Heart left ventricle (tissue), 16 donors: ENCODE data around the gene CERS1. TPM values are rescaled to one million over a fixed set of nuclear protein-coding genes. Genes with fewer than 3 reads are reported as not detected.
A peak's percentile ranks its signal among the peaks of the same experiment; 100 is the strongest.

Experiments used
- ATAC-seq, 4 donors: fragments of 200-7000 bp; cut with Tn5 transposase; one replicate each; pipeline ENCODE4 v1.9.1; 2020 to 2022; ENCODE audit warnings: moderate library complexity in 4 of 4, mild to moderate bottlenecking in 3 of 4, moderate number of reproducible peaks in 1 of 4
- DNase-seq, 5 donors: peaks; one replicate each; pipeline ENCODE4 v3.0.0-alpha.2; 2020
- H3K27ac ChIP-seq, 12 donors: fragments of 200-600 bp; sonication (generic) in 4 of 12; one replicate each; pipeline versions ENCODE4 v1.5.0 to v1.8.0; 2016 to 2022; ENCODE audit warnings: mild to moderate bottlenecking in 2 of 12
- H3K27me3 ChIP-seq, 9 donors: fragments of 200-600 bp; sonication (generic) in 2 of 9; one replicate each; pipeline versions ENCODE4 v1.5.1 to v1.8.0; 2016 to 2022; ENCODE audit warnings: mild to moderate bottlenecking in 3 of 9
- H3K36me3 ChIP-seq, 9 donors: fragments of 200-600 bp; sonication (generic) in 2 of 9; one replicate each; pipeline versions ENCODE4 v1.5.0 to v1.8.0; 2018 to 2022; ENCODE audit warnings: mild to moderate bottlenecking in 2 of 9
- H3K4me1 ChIP-seq, 12 donors: fragments of 200-600 bp; sonication (generic) in 4 of 12; one replicate each; pipeline versions ENCODE4 v1.5.0 to v1.8.0; 2016 to 2022; ENCODE audit warnings: mild to moderate bottlenecking in 3 of 12
- H3K4me3 ChIP-seq, 12 donors: fragments of 200-600 bp; sonication (generic) in 4 of 12; one replicate each; pipeline versions ENCODE4 v1.5.0 to v1.8.0; 2017 to 2022; ENCODE audit warnings: mild to moderate bottlenecking in 9 of 12, moderate library complexity in 4 of 12
- H3K9me3 ChIP-seq, 12 donors: fragments of 200-600 bp; sonication (generic) in 4 of 12; one replicate each; pipeline versions ENCODE4 v1.5.0 to v1.8.0; 2016 to 2022; ENCODE audit warnings: mild to moderate bottlenecking in 1 of 12
- POLR2A ChIP-seq, 2 donors: fragments of 450-650 bp; IDR thresholded peaks; one replicate each; pipeline ENCODE4 v1.6.1; 2017; ENCODE audit warnings: antibody characterized with exemption in 2 of 2, mild to moderate bottlenecking in 2 of 2, moderate library complexity in 2 of 2
- WGBS, 4 donors: extraction: QIAGEN DNeasy Blood & Tissue Kit in 2 of 4; methylation state at CpG; one replicate each; pipeline versions ENCODE4 v1.1.5 to v1.1.7; 2013 to 2018; 5-methylcytosine and 5-hydroxymethylcytosine counted together
- intact Hi-C, 10 donors: fragments of 100-400 bp; cut with DNase I; formaldehyde crosslinking; loops; one replicate each; pipeline versions ENCODE4 v1.11.1 to v1.14.2; 2022
- polyA plus RNA-seq, 2 donors: library from polyadenylated mRNA; stranded (reverse); fragments of 200-250 nt; gene quantifications; one replicate each; pipeline ENCODE4 v1.2.3, GENCODE V29; 2013
- total RNA-seq, 9 donors: library from RNA; depleted of rRNA in 2 of 9; stranded (reverse); fragments of >200 nt in 2 of 9; fragmentation: NEBNext Ultra II Directional in 3 of 9; extraction: Animal tissue kit (Norgen Biotek cat#: 25700) in 3 of 9; gene quantifications; one replicate each; pipeline versions ENCODE4 v1.1.0 to v1.2.4, GENCODE V29; 2016 to 2023
- TF ChIP-seq, protein P1 (sequence below), 12 donors: fragments of 200-600 bp; sonication (generic) in 4 of 12; IDR thresholded peaks; one replicate each; pipeline versions ENCODE4 v1.5.0 to v1.8.0; 2018 to 2022; ENCODE audit warnings: antibody characterized with exemption in 12 of 12, mild to moderate bottlenecking in 5 of 12
- donor health status: ischemic (EF 13 %, LVEDD 7.1; RV severe dilation, severe dysfunction).
- donor health status: healthy with polysubstance abuse.
- donor health status: DM: no; HTN: yes; CAD: no.
- donor health status: DM: no; HTN: no; CAD: no.
- donor health status: ischemic (EF 25% LVEDD 6.9; RV normal size, moderate dysfunction).
- donor health status: ischemic (EF 25% LVEDD 5.7; RV mildly dilated, moderate dysfunction).
- donor health status: healthy.
- donor health status: DM: yes; HTN: yes; CAD: no.
- donor health status: ischemic (EF 35%, LVEDD 5.7; RV mildly dilated, moderate dysfunction).
- donor health status: nonischemic (EF 11% LVEDD 7.7; RV severe dilation, severe dysfunction).
- donor health status: DM: yes; HTN: yes; CAD: no.
- donor health status: PGD.
- donor health status: ischemic (EF 29% LVEDD 5.4; RV normal size, mild dysfunction).
- donor health status: nonischemic (EF 23%, LVEDD 6.1; RV moderate dilation, normal function).

Gene CERS1
- total and polyA plus RNA-seq, 11 donors = 0.21 to 2.1 (median 0.52) TPM

DNA sequence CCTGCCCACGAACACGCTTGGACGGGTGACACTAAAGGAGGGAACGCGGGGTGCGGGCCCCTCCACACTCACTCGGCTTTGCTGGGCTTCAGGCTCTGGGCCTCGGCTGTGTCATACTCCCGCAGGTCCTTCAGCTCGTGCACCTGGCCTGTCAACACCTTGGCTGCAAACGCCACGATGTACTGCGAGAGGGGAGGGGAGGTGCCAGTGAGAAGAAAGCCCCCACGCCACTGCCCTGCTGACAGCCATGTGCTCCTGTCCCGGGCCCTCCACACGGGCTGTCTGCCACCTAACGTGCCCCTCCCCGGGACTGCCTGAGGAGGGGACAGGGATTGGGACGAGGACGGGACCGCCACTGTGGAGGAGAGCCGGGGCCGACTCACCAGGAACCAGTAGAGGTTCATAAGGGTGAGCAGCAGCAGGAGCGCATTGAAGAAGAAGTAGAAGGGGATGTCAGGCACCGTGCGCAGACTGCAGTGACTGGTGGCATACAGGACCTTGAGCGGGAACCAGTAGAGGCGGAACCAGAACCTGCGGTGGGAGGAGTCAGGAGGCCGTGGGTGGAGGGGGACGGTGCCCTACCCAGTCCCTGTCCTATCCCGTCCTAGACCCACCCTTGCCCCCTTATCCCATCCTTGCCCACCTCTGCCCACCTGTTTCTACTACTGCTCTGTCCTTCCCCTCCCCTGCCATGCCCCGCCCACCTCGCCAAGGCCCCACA, 16.9 kb downstream of the CERS1 start:
- Histone ChIP-seq H3K4me3 (no peak overlapping the region), H3K4me1 (no peaks in the 10 kb centered on the region), H3K27me3 (no peaks in the 10 kb centered on the region), H3K9me3 (peaks cover 0 to 4% (median 0%) of the 10 kb centered on the region in 12 donors), H3K36me3 (no peaks in the 10 kb centered on the region), H3K27ac (no peak overlapping the region)
- intact Hi-C loops = no loop called here
- WGBS, 4 donors = 89 to 90% (median 90%) methylated on average over 34 of the region's 34 CpGs
- DNase-seq (no peak), ATAC-seq (peak in 1 of 4 donors; percentile 24)
- TF ChIP-seq, protein P1, sequence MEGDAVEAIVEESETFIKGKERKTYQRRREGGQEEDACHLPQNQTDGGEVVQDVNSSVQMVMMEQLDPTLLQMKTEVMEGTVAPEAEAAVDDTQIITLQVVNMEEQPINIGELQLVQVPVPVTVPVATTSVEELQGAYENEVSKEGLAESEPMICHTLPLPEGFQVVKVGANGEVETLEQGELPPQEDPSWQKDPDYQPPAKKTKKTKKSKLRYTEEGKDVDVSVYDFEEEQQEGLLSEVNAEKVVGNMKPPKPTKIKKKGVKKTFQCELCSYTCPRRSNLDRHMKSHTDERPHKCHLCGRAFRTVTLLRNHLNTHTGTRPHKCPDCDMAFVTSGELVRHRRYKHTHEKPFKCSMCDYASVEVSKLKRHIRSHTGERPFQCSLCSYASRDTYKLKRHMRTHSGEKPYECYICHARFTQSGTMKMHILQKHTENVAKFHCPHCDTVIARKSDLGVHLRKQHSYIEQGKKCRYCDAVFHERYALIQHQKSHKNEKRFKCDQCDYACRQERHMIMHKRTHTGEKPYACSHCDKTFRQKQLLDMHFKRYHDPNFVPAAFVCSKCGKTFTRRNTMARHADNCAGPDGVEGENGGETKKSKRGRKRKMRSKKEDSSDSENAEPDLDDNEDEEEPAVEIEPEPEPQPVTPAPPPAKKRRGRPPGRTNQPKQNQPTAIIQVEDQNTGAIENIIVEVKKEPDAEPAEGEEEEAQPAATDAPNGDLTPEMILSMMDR (IDR thresholded peaks at IDR 0.05) = no peak
- no peak for TF ChIP-seq POLR2A (IDR thresholded peaks at IDR 0.05)

DNA sequence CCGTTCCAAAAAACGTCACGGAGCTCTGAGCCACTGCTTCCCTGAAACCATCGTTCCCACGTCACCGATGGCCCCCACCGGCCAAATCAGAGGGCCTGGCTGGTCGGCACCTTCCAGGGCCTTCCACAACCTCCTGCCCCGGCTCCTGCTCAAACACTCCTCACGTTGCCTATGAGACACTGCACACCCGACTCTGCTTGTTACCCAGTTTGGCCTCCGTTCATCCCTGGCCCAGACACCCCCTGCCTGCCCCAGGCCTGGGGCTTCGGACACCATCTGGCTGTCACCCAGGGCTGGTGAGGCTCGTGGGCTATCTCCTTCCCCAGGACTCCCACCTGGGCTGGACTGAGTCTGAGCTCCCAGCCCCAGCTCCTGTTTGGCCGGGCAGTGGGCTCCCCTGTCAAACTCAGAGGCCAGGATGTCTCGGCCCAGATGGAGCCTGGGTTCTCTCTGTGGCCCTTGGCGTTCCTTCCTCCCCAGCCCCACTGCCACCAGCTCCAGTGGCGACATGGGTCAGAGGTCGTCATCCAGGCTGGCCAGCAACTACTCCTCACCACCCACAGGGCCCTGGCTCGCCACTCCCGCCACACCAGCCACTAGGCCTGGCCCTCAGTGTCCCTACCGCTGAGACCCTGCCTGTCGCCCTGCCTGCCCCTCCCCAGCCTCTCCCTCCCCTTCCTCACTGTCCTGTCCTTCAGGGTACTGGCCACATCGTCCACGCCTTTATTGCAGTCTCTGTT, 17.7 kb downstream of the CERS1 start:
- Histone ChIP-seq H3K4me1 (no peaks in the 10 kb centered on the region), H3K4me3 (no peak overlapping the region), H3K27me3 (no peaks in the 10 kb centered on the region), H3K36me3 (no peaks in the 10 kb centered on the region), H3K27ac (no peak overlapping the region), H3K9me3 (peaks cover 0 to 4% (median 0%) of the 10 kb centered on the region in 12 donors)
- no peak for ATAC-seq
- TF ChIP-seq POLR2A (IDR thresholded peaks at IDR 0.05) = no peak
- TF ChIP-seq, protein P1 (IDR thresholded peaks at IDR 0.05) = no peak
- 87 to 94% (median 90%) methylated on average over 24 to 25 of the region's 25 CpGs for WGBS, 4 donors
- intact Hi-C loops = no loop called here
- no peak for DNase-seq

DNA sequence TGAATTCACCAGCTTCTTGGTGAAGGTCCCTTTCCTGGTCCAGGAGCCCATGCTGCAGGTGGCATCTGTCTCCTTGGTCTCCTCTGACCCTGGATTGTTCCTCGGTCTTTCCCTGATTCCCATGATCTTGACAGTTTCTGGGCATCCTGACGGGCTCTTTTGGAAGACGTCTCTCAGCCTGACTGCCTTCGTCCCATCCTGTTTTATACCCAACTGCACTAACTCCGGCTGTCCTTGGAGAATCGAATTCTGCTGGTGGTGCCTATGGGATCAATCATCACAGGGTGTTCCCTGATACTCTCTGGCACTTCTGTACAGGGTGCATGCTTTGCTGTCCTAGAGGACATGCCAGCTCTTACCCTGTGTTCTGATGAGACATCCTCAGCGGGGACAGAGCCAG, 19.1 kb downstream of the CERS1 start:
- WGBS, 4 donors = 95 to 99% (median 96%) methylated on average over 7 of the region's 7 CpGs
- intact Hi-C loops = no loop called here
- DNase-seq = no peak

DNA sequence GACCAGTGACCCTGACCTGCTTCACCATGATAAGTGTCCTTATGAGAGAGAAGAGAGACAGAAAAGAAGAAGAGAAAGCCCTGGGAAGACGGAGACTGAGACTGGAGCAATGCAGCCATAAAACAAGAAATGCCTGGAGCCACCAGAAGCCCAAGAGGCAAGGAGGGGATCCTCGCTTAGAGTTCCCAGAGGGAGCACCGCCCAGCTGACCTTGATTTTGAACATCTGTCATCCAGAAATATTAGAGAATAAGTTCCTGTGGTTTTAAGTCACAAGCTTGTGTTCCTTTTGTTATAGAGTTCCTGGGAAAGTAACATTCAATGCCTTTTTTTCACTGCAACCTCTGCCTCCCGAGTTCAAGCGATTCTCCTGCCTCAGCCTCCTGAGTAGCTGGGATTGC, 20.2 kb downstream of the CERS1 start:
- H3K9me3 ChIP-seq = peaks cover 0 to 4% (median 0%) of the 10 kb centered on the region in 12 donors
- no peak for TF ChIP-seq POLR2A (IDR thresholded peaks at IDR 0.05)
- TF ChIP-seq, protein P1 (IDR thresholded peaks at IDR 0.05) = no peak
- DNase-seq (no peak), ATAC-seq (no peak)
- H3K27me3 ChIP-seq = peaks cover 0 to 8% (median 0%) of the 10 kb centered on the region in 9 donors
- intact Hi-C loops = no loop called here
- no peaks in the 10 kb centered on the region for H3K36me3 ChIP-seq
- 84 to 89% (median 86%) methylated on average over 5 of the region's 5 CpGs for WGBS, 4 donors
- no peak overlapping the region for H3K27ac ChIP-seq
- H3K4me1 ChIP-seq = peaks cover 0 to 1% (median 0%) of the 10 kb centered on the region in 12 donors
- no peak overlapping the region for H3K4me3 ChIP-seq

More for the DNA sequence above, 19.1 kb downstream of the CERS1 start:
- Histone ChIP-seq H3K4me1 (no peaks in the 10 kb centered on the region), H3K4me3 (no peak overlapping the region), H3K27ac (no peak overlapping the region), H3K9me3 (peaks cover 0 to 4% (median 0%) of the 10 kb centered on the region in 12 donors), H3K27me3 (peaks cover 0 to 8% (median 0%) of the 10 kb centered on the region in 9 donors), H3K36me3 (no peaks in the 10 kb centered on the region)
- no peak for ATAC-seq
- TF ChIP-seq POLR2A (IDR thresholded peaks at IDR 0.05) = no peak
- TF ChIP-seq, protein P1 (IDR thresholded peaks at IDR 0.05) = no peak
